SK-N-SH (cell line): ENCODE measurements around the gene MOCOS. TPM values are rescaled to one million over a fixed set of nuclear protein-coding genes. Genes with fewer than 3 reads are reported as not detected.

Source experiments
- CTCF ChIA-PET: fragments of 300-600, 350-600 bp; formaldehyde crosslinking; extraction: SDS; loops from one replicate; lab custom pipeline; 2021; lab: Yijun Ruan, JAX
- POLR2A ChIA-PET: fragments of 350-600 bp; sonication (Branson Sonifier 250); formaldehyde crosslinking; extraction: SDS; loops from one replicate; lab custom pipeline; 2020; ENCODE audit warnings: antibody characterized with exemption, inconsistent platforms; lab: Yijun Ruan, JAX
- DNase-seq: peaks from one replicate; pipeline ENCODE4 v3.0.0; 2012
- H2AFZ ChIP-seq: fragments of 200-600 bp; sonication (generic); 2 replicates; pipeline ENCODE4 v1.8.1; 2016; ENCODE audit warnings: antibody characterized with exemption, mild to moderate bottlenecking, low read depth
- H3F3A ChIP-seq: fragments of 200-600 bp; sonication (generic); replicated peaks from 2 replicates; pipeline ENCODE3; 2016; ENCODE audit warnings: antibody characterized with exemption, mild to moderate bottlenecking; ENCODE audit not compliant: insufficient read depth
- H3K27ac ChIP-seq, 2 experiments: fragments of 200-500 bp in 1 of 2; fragments of 200-600 bp in 1 of 2; sonication (Bioruptor generic) in 1 of 2; sonication (generic), shearing (Covaris generic) in 1 of 2; 2 replicates each; pipeline versions ENCODE4 v1.5.1 to v1.6.1; 2014 to 2016; ENCODE audit warnings: low read depth in 2 of 2, inconsistent platforms in 1 of 2, low read length in 1 of 2, mild to moderate bottlenecking in 1 of 2, mixed read lengths in 1 of 2
- H3K27me3 ChIP-seq: fragments of 200-600 bp; sonication (generic), shearing (Covaris generic); 2 replicates; pipeline ENCODE4 v1.6.1; 2016; ENCODE audit warnings: mixed run types; ENCODE audit not compliant: insufficient read depth
- H3K36me3 ChIP-seq, 2 experiments: fragments of 200-500 bp in 1 of 2; fragments of 200-600 bp in 1 of 2; sonication (Bioruptor generic) in 1 of 2; sonication (generic) in 1 of 2; replicated peaks in 1 of 2; 2 replicates each; pipeline versions ENCODE3 to v1.5.1; 2014 to 2016; ENCODE audit warnings: low read length in 1 of 2, mild to moderate bottlenecking in 1 of 2; ENCODE audit not compliant: insufficient read depth in 2 of 2, control insufficient read depth in 1 of 2
- H3K4me1 ChIP-seq, 2 experiments: fragments of 200-500 bp in 1 of 2; fragments of 200-600 bp in 1 of 2; sonication (Bioruptor generic) in 1 of 2; sonication (generic), shearing (Covaris generic) in 1 of 2; 2 replicates each; pipeline versions ENCODE4 v1.5.1 to v1.6.1; 2014 to 2016; ENCODE audit warnings: low read depth in 1 of 2, low read length in 1 of 2, mixed run types in 1 of 2; ENCODE audit not compliant: insufficient read depth in 2 of 2, control insufficient read depth in 1 of 2
- H3K4me2 ChIP-seq: fragments of 200-600 bp; sonication (generic), shearing (Covaris generic); 2 replicates; pipeline ENCODE4 v1.6.1; 2017; ENCODE audit warnings: mixed run types
- H3K4me3 ChIP-seq, 2 experiments: fragments of 200-500 bp in 1 of 2; fragments of 200-600 bp in 1 of 2; sonication (Bioruptor generic) in 1 of 2; sonication (generic), shearing (Covaris generic) in 1 of 2; 2 replicates each; pipeline versions ENCODE4 v1.5.1 to v1.8.1; 2014 to 2016; ENCODE audit warnings: low read depth in 2 of 2, inconsistent platforms in 1 of 2, low read length in 1 of 2, mild to moderate bottlenecking in 1 of 2, mixed read lengths in 1 of 2, moderate library complexity in 1 of 2
- H3K79me2 ChIP-seq: fragments of 200-600 bp; sonication (generic); 2 replicates; pipeline ENCODE4 v1.8.1; 2017; ENCODE audit warnings: mild to moderate bottlenecking; ENCODE audit not compliant: insufficient read depth
- H3K9ac ChIP-seq: fragments of 200-600 bp; sonication (generic); 2 replicates; pipeline ENCODE4 v1.6.1; 2017; ENCODE audit warnings: mixed run types
- H3K9me2 ChIP-seq: fragments of 200-600 bp; sonication (generic); 2 replicates; pipeline ENCODE4 v1.6.1; 2017; ENCODE audit warnings: mixed run types
- H3K9me3 ChIP-seq: fragments of 200-600 bp; sonication (generic); 2 replicates; pipeline ENCODE4 v1.6.1; 2017; ENCODE audit warnings: mixed run types, mild to moderate bottlenecking, moderate library complexity
- H4K20me1 ChIP-seq: fragments of 200-600 bp; sonication (generic); 2 replicates; pipeline ENCODE4 v1.6.1; 2017; ENCODE audit warnings: mild to moderate bottlenecking, mixed run types; ENCODE audit not compliant: insufficient read depth
- CTCF ChIP-seq: fragments of 200-600 bp; sonication (generic); IDR thresholded peaks from 2 replicates; pipeline ENCODE4 v1.6.1; 2017; ENCODE audit warnings: antibody characterized with exemption, mild to moderate bottlenecking, moderate library complexity
- ELF1 ChIP-seq: IDR thresholded peaks from 2 replicates; pipeline ENCODE4 v1.4.0; 2012
- EZH2phosphoT487 ChIP-seq: fragments of 200-600 bp; sonication (generic); IDR thresholded peaks from 2 replicates; pipeline ENCODE4 v1.6.1; 2017; ENCODE audit warnings: low read depth, mixed run types, mild to moderate bottlenecking, antibody characterized with exemption, moderate library complexity, borderline replicate concordance
- FOSL2 ChIP-seq: IDR thresholded peaks from 2 replicates; pipeline ENCODE4 v1.4.0; 2012; ENCODE audit warnings: low read depth, mild to moderate bottlenecking, moderate library complexity, borderline replicate concordance
- IRF3 ChIP-seq: fragments of 150-350 bp; IDR thresholded peaks from 2 replicates; pipeline ENCODE4 v1.6.1; 2016; ENCODE audit warnings: mild to moderate bottlenecking, low read depth, low read length
- MEF2A ChIP-seq: IDR thresholded peaks from 2 replicates; pipeline ENCODE4 v1.4.0; 2012; ENCODE audit warnings: low read depth, borderline replicate concordance
- MXI1 ChIP-seq: IDR thresholded peaks from 2 replicates; pipeline ENCODE4 v1.6.1; 2012; ENCODE audit warnings: mild to moderate bottlenecking, low read depth, low read length, improper control_type of control experiment
- NRF1 ChIP-seq: IDR thresholded peaks from 2 replicates; pipeline ENCODE4 v1.6.1; 2012; ENCODE audit warnings: low read depth, mild to moderate bottlenecking, low read length
- POLR2AphosphoS5 ChIP-seq: IDR thresholded peaks from 2 replicates; pipeline ENCODE4 v1.6.1; 2012; ENCODE audit warnings: low read depth, low read length
- RAD21 ChIP-seq: IDR thresholded peaks from 2 replicates; pipeline ENCODE4 v1.6.1; 2012; ENCODE audit warnings: mild to moderate bottlenecking, low read length
- RCOR1 ChIP-seq: fragments of 150-350 bp; IDR thresholded peaks from 2 replicates; pipeline ENCODE4 v1.6.1; 2017; ENCODE audit warnings: antibody characterized with exemption, low read length
- RFX5 ChIP-seq: IDR thresholded peaks from 2 replicates; pipeline ENCODE4 v1.6.1; 2012; ENCODE audit warnings: mild to moderate bottlenecking, improper control_type of control experiment, low read length
- SIN3A ChIP-seq: IDR thresholded peaks from 2 replicates; pipeline ENCODE4 v1.6.1; 2012; ENCODE audit warnings: low read depth, mild to moderate bottlenecking, low read length, moderate library complexity, borderline replicate concordance
- SMC3 ChIP-seq: IDR thresholded peaks from 2 replicates; pipeline ENCODE4 v1.6.1; 2012; ENCODE audit warnings: low read depth, low read length, improper control_type of control experiment
- TEAD4 ChIP-seq: IDR thresholded peaks from 2 replicates; pipeline ENCODE4 v1.4.0; 2012; ENCODE audit warnings: mild to moderate bottlenecking, borderline replicate concordance; ENCODE audit not compliant: insufficient read depth
- USF1 ChIP-seq: IDR thresholded peaks from 2 replicates; pipeline ENCODE4 v1.4.0; 2012; ENCODE audit warnings: low read depth, borderline replicate concordance
- YY1 ChIP-seq: IDR thresholded peaks from 2 replicates; pipeline ENCODE4 v1.4.0; 2012; ENCODE audit warnings: low read depth, mild to moderate bottlenecking
- WGBS: methylation state at CpG from one replicate; pipeline ENCODE4 v1.1.6; 2017; ENCODE audit warnings: low lambda C conversion rate; 5-methylcytosine and 5-hydroxymethylcytosine counted together
- polyA plus RNA-seq, 3 experiments: library from polyadenylated mRNA; depleted of rRNA; stranded (reverse); fragments of >200 nt; gene quantifications; 2 replicates each; pipeline ENCODE4 v1.2.3, GENCODE V29; 2012
- TF ChIP-seq, protein P1 (sequence below): IDR thresholded peaks from 2 replicates; pipeline ENCODE4 v1.6.1; 2012; ENCODE audit warnings: mild to moderate bottlenecking, low read depth, low read length, moderate library complexity
- TF ChIP-seq, protein P2 (sequence below): IDR thresholded peaks from 2 replicates; pipeline ENCODE4 v1.4.0; 2012; ENCODE audit warnings: low read depth

Gene MOCOS
- polyA plus RNA-seq, 1 of the 3 experiments (the other 2 are of a cell fraction): 1.2 TPM

GRCh38 chr18:36191286-36191685, 4.0 kb downstream of the MOCOS start (continued):
- TF ChIP-seq TEAD4 (no peak), SMC3 (no peak), POLR2AphosphoS5 (no peak), MEF2A (no peak), YY1 (no peak)
- TF ChIP-seq, protein P1, sequence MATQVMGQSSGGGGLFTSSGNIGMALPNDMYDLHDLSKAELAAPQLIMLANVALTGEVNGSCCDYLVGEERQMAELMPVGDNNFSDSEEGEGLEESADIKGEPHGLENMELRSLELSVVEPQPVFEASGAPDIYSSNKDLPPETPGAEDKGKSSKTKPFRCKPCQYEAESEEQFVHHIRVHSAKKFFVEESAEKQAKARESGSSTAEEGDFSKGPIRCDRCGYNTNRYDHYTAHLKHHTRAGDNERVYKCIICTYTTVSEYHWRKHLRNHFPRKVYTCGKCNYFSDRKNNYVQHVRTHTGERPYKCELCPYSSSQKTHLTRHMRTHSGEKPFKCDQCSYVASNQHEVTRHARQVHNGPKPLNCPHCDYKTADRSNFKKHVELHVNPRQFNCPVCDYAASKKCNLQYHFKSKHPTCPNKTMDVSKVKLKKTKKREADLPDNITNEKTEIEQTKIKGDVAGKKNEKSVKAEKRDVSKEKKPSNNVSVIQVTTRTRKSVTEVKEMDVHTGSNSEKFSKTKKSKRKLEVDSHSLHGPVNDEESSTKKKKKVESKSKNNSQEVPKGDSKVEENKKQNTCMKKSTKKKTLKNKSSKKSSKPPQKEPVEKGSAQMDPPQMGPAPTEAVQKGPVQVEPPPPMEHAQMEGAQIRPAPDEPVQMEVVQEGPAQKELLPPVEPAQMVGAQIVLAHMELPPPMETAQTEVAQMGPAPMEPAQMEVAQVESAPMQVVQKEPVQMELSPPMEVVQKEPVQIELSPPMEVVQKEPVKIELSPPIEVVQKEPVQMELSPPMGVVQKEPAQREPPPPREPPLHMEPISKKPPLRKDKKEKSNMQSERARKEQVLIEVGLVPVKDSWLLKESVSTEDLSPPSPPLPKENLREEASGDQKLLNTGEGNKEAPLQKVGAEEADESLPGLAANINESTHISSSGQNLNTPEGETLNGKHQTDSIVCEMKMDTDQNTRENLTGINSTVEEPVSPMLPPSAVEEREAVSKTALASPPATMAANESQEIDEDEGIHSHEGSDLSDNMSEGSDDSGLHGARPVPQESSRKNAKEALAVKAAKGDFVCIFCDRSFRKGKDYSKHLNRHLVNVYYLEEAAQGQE: no peak
- TF ChIP-seq, protein P2, sequence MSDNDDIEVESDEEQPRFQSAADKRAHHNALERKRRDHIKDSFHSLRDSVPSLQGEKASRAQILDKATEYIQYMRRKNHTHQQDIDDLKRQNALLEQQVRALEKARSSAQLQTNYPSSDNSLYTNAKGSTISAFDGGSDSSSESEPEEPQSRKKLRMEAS: no peak

DNA sequence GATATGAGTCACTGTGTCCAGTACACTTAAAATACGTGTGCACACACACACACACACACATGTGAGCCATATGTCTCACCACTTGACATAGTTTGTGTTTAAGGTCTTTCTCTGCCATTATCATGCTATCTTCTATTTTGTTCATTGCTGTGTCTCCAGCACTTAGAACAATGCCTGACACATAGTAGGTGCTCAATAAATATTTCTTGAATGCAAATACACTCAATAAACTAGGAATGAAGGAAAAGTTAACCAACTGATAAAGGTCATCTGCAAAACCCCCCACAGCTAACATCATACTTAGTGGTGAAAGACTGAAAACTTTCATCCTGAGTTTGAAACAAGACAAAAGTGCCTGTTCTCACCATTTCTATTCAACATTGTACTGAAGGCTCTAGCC, 4.4 kb downstream of the MOCOS start:
- H3K36me3 ChIP-seq: no peaks in the 10 kb centered on the region
- no peak overlapping the region for H3K27ac ChIP-seq
- H3K4me3 ChIP-seq: no peak overlapping the region
- H2AFZ ChIP-seq: no peak overlapping the region
- H3K9ac ChIP-seq: no peak overlapping the region
- no peaks in the 10 kb centered on the region for H3K79me2 ChIP-seq
- H4K20me1 ChIP-seq: no peaks in the 10 kb centered on the region
- ChIA-PET CTCF (no interaction called here), POLR2A (no interaction called here)
- peaks cover 0 to 4% of the 10 kb centered on the region in 2 experiments; a peak in 1 of 4 replicates for H3K4me1 ChIP-seq
- H3K27me3 ChIP-seq: no peaks in the 10 kb centered on the region
- DNase-seq: no peak
- no peaks in the 10 kb centered on the region for H3K9me2 ChIP-seq
- no peaks in the 10 kb centered on the region for H3K9me3 ChIP-seq
- no peak overlapping the region for H3K4me2 ChIP-seq
- 76% methylated on average over 1 of the region's 1 CpG for WGBS
- H3F3A ChIP-seq: no peaks in the 10 kb centered on the region
- TF ChIP-seq MXI1 (no peak), EZH2phosphoT487 (no peak), RAD21 (no peak), CTCF (no peak), RFX5 (no peak), FOSL2 (no peak), USF1 (no peak), RCOR1 (no peak), SIN3A (no peak), NRF1 (no peak), IRF3 (no peak), ELF1 (no peak)
- TF ChIP-seq, protein P2: no peak
- TF ChIP-seq, all 33 proteins: peak for 0
